Left lobe of liver (tissue), 2 donors: ENCODE measurements around the gene AR. TPM values are rescaled to one million over a fixed set of nuclear protein-coding genes. Genes with fewer than 3 reads are reported as not detected.
A peak's percentile ranks its signal among the peaks of the same experiment; 100 is the strongest.

ENCODE experiments used
- ATAC-seq: fragments of 200-7000 bp; cut with Tn5 transposase; one replicate; pipeline ENCODE4 v1.9.1; 2020; ENCODE audit warnings: mild to moderate bottlenecking, moderate library complexity
- DNase-seq: peaks from one replicate; pipeline ENCODE4 v3.0.0-alpha.2; 2020; ENCODE audit warnings: low spot score
- total RNA-seq: library from RNA; stranded (reverse); gene quantifications from one replicate; pipeline ENCODE4 v1.2.1, GENCODE V29; 2021
- donor health status: DM: no; HTN: no; CAD: no; lungs with moderate emphysema.
- donor health status: DM: no; HTN: yes; CAD: no.

Gene AR, protein sequence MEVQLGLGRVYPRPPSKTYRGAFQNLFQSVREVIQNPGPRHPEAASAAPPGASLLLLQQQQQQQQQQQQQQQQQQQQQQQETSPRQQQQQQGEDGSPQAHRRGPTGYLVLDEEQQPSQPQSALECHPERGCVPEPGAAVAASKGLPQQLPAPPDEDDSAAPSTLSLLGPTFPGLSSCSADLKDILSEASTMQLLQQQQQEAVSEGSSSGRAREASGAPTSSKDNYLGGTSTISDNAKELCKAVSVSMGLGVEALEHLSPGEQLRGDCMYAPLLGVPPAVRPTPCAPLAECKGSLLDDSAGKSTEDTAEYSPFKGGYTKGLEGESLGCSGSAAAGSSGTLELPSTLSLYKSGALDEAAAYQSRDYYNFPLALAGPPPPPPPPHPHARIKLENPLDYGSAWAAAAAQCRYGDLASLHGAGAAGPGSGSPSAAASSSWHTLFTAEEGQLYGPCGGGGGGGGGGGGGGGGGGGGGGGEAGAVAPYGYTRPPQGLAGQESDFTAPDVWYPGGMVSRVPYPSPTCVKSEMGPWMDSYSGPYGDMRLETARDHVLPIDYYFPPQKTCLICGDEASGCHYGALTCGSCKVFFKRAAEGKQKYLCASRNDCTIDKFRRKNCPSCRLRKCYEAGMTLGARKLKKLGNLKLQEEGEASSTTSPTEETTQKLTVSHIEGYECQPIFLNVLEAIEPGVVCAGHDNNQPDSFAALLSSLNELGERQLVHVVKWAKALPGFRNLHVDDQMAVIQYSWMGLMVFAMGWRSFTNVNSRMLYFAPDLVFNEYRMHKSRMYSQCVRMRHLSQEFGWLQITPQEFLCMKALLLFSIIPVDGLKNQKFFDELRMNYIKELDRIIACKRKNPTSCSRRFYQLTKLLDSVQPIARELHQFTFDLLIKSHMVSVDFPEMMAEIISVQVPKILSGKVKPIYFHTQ
- total RNA-seq = 74.4 TPM

DNA sequence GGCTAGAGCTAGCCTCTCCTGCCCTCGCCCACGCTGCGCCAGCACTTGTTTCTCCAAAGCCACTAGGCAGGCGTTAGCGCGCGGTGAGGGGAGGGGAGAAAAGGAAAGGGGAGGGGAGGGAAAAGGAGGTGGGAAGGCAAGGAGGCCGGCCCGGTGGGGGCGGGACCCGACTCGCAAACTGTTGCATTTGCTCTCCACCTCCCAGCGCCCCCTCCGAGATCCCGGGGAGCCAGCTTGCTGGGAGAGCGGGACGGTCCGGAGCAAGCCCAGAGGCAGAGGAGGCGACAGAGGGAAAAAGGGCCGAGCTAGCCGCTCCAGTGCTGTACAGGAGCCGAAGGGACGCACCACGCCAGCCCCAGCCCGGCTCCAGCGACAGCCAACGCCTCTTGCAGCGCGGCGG, at the start of gene AR:
Gene AR (plus strand): TSS at position 204 of the 400 bp plus-strand sequence. CDS start 1,126 bp downstream, outside the sequence.
- DNase-seq (peak; percentile 85), ATAC-seq (peak; percentile 86)

DNA sequence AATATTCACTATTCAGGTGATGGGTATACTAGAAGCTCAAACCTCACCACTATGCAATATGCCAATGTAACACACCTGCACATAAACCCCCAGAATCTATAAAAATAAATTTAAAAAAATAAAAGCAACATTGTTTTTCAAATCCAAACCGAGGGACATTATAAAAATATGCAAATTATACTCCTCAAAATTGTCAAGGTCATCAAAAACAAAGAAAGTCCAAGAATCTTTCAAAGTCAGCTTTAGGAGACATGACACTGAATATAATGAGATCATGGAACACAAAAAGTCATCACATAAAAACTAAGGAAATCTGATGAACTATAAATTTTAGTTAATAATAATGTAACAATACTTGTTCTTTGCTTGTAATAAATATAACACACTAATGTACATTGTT, 43.2 kb upstream of the AR start:
- ATAC-seq (no peak), DNase-seq (no peak)

GRCh38 chrX:67503004-67503403, 40.8 kb upstream of the AR start:
- ATAC-seq = peak; percentile 71
- no peak for DNase-seq

- DNase-seq (no peak), ATAC-seq (no peak)
Measured at GRCh38 chrX:67503453-67503852, 40.4 kb upstream of the AR start.

- no peak for ATAC-seq
- DNase-seq = no peak
Measured at GRCh38 chrX:67520671-67521070, 23.1 kb upstream of the AR start.

GRCh38 chrX:67523002-67523681, 20.7 kb upstream of the AR start:
- peak; percentile 58 for ATAC-seq
- peak; percentile 53 for DNase-seq

DNA sequence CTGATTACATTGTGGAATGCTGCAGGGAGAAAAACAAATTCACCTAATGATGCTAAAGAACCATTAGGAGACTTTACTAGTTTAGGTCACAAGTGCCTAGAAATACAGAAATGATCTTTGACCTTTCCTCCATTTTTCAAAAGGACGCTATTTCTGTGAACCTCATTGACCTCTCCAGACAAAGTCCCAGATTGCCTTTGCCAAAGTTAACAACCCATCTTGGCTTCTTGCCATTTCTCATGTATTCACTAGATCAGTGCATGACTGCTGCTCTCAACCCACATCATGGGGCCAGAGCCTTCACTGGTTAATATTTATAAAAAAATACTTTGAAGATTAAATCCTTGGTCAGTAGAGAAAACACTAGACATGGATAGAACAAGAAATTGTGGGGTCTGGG, 19.9 kb upstream of the AR start:
- peak; percentile 52 for DNase-seq
- peak; percentile 70 for ATAC-seq

DNA sequence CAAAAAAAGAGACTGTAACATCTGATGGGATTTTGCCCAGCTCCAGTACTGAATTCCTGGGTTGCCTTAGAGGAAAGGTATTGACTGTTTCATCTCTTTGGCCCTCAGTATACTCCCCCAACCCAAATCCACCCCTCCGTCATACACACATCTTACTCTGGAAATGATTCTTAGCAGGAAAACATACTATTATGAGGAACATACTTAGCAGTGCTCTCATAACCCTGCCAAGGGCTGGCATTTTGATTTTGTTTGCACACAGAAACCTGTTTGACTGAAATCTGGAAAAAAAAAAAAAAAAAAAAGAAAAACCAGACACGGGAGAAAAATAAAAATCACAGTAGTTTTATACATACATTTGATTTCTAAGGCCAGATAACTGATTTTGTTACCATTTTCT, 19.4 kb upstream of the AR start:
- peak; percentile 21 for ATAC-seq
- no peak for DNase-seq

DNA sequence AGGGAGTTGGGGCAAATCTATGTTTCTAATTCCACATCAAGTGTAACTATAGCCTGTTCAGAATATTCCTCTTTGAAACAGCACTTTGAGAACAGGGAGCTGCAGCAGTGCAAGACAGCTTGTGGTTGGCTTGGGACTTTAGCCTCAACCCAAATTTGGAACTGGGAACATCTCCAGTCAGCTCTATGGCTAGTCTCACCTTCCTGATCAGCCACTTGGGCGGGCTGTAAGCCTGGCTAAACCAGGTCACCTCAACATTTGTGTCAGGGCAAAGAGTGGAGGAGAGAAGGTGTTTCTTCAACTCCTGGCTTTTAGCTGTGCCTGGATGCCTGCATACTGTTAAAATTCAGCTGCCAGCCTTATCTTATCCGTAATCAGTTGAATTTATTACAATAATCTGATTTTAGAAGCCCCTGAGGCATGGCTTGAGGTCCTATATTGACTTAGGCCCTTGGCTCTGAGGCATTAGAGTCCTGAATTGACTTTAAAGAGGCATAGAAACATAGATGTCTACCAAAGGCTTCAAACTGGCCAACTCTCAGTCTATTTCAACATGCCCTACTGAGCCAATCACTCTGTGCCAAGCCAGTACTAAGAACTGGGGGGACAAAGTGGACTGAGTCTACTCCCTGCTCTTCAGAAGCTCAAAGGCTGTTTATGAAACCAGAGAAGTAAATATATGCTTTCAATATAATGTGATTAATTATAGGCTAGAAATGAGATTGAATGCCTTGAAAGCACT, 18.7 kb upstream of the AR start:
- peak; percentile 54 for DNase-seq
- ATAC-seq = peak; percentile 78

DNA sequence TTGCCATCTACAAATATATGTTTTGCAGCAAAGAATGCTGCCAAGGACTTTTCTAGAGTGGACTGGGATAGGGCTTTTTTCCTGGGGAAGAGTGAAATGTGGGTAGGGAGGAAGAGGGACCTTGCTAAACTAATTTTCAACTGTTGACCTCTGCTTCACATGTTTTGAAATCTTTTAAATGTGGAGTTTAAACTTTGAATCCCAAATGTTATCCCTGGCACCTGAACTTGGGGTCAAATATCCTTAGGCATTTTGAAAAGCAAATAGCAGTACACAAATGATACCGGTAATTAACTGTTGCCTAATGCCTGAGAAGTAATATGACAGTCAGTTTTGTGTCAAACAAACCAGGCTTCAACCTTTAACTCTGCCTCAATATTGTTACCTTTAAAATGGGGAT, 7.3 kb upstream of the AR start:
- ATAC-seq = peak; percentile 82
- no peak for DNase-seq

GRCh38 chrX:67538383-67538782, 5.4 kb upstream of the AR start:
- peak; percentile 75 for ATAC-seq
- no peak for DNase-seq

- peak; percentile 48 for ATAC-seq
- DNase-seq = peak; percentile 47
Measured at GRCh38 chrX:67544281-67545035, 637 bp downstream of the AR start.

GRCh38 chrX:67545036-67545821, 1.4 kb downstream of the AR start:
- ATAC-seq (peak; percentile 6), DNase-seq (no peak)

GRCh38 chrX:67545893-67546495, 2.2 kb downstream of the AR start:
- peak; percentile 12 for ATAC-seq
- no peak for DNase-seq

GRCh38 chrX:67546496-67547423, 2.9 kb downstream of the AR start:
- DNase-seq = no peak

DNA sequence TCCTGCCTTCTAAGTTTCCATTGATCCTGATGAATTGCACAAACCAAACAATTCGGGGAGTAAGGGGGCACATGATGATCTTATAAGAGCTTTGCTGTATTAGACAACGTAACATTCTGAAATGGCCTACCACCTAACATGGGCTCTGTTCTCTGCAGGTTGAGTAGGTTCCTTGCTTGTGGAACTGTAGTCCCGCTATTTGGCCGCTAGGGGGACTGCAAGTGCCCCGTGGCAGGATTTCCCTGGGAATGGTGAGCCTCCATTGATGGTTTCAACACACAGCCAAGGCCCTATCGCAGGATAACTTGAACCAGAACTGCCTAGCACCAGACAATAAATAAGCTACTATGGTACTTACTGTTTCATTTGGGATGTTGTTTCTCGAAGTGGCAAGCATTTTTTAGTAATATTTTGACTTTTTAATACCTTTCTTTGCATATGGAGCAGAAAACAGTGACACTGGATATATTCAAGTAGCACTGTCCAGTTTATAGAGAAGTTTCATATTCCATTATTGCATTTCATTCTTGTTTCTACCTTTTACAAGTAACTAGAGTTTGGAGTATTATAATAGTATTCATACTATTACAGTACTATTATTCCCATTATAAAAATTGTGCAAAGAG, 11.9 kb downstream of the AR start:
- peak; percentile 86 for ATAC-seq
- DNase-seq = peak; percentile 54

More at GRCh38 chrX:67546496-67547423, 2.9 kb downstream of the AR start:
- no peak for ATAC-seq

DNA sequence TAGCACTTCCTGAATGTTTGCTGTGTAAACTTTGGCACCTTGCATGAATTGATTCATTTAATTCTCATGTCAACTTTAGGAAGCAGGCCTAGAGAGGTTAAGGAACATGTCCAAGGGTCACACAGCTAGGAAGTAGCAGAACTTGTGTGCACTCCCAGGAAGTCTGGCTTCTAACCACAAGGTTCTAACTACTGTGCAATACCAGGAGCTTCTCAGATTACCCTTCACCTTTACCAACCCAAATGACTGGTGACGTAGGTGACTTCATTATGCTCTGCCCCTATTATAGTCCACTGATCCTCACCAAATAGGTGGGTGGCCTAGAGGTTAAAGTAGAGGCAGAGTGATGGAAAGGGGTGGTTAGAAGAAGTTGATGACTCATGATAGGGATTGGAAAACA, 14.4 kb downstream of the AR start:
- no peak for DNase-seq
- ATAC-seq = peak; percentile 32
